Posterior cingulate gyrus (tissue), 11 donors: ENCODE results near the gene C9orf78.

ENCODE experiments used
- DNase-seq, 10 donors: peaks; one replicate each; pipeline versions ENCODE4 v3.0.0 to v3.0.0-alpha.2; 2020 to 2021; ENCODE audit warnings: mixed read lengths in 3 of 10
- intact Hi-C: fragments of 100-400 bp; cut with DNase I; formaldehyde crosslinking; loops from one replicate; pipeline ENCODE4 v1.15.1; 2023

Gene C9orf78

DNA sequence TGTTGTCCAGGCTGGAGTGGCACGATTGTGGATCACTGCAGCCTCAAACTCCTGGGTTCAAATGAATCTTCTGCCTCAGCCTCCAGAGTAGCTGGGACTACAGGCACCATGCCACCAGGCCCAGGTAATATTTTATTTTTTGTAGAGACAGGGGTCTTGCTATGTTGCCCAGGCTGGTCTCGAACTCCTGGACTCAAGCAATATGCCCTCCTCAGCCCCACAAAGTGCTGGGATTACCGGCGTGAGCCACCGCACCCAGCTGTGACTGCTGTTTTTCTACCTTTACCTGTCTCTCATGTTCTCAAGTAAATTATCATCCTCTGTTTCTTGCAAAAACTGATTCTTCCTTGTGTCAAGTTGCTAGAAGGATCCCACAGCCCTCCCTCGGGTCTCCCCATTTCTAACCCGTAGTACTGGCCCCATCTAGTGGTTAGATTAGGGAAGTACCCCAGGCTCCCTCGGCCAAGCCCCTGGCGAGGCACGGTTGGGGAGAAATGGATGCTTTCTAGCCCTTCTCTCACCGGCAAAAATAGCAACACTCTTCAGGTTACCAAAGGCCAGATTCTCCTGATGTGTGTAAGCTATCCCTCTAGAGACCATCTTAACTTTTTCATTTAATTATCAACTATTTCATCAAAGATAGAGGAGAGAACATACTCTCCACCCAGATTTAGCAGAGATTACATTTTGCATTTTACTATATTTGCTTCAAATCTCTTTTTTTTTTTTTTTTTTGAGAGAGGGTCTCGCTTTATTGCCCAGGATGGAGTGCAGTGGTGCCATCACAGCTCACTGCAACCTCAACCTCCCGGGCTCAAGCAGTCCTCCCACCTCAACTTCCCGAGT, 51.3 kb downstream of the C9orf78 start:
- intact Hi-C loops, result loop anchor here (1.0 to 5.0 kb wide), 3 partner anchors 46 to 646 kb away; partner anchors contain the start of gene ASB6

DNA sequence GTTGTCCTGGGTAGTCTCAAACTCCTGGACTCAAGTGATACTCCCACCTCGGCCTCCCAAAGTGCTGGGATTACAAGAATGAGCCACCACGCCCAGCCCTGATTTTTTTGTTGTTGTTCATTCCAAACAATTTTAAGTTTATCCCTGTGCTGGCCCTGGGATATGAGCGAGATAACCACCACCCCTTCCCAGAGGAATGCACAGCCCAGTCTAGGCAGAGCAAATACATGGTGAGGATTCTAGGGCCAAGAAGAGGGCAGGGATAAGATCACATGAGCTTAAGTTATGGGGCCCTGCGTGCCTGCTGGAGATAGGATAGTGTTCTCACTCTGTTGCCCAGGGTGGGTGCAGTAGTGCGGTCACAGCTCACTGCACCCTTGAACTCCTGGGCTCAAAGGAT, 53.1 kb downstream of the C9orf78 start:
- no peak for DNase-seq
- intact Hi-C loops, result loop anchor here (5.0 kb wide), 2 partner anchors 140 to 645 kb away; partner anchors contain the start of gene ASB6

More for the DNA sequence above, 51.3 kb downstream of the C9orf78 start:
- DNase-seq, result peak; percentile 33 to 93 (median 70)

DNA sequence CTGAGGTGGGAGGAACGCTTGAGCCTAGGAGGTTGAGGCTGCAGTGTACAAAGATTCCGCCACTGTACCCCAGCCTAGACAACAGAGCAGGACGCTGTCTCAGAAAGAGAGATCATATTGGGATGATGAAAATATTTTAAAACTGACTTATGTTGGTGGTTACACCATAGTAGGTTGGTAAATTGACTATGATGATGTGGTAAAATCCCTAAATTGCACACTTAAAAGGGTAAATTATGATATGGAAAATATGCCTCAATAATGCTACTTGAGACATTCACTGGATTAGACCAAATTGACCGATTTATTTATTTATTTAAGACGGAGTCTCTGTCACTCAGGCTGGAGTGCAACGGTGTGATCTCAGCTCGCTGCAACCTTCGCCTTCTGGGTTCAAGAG, 53.9 kb downstream of the C9orf78 start:
- intact Hi-C loops, result loop anchor here (5.0 kb wide), 2 partner anchors 139 to 644 kb away; partner anchors contain the start of gene ASB6

DNA sequence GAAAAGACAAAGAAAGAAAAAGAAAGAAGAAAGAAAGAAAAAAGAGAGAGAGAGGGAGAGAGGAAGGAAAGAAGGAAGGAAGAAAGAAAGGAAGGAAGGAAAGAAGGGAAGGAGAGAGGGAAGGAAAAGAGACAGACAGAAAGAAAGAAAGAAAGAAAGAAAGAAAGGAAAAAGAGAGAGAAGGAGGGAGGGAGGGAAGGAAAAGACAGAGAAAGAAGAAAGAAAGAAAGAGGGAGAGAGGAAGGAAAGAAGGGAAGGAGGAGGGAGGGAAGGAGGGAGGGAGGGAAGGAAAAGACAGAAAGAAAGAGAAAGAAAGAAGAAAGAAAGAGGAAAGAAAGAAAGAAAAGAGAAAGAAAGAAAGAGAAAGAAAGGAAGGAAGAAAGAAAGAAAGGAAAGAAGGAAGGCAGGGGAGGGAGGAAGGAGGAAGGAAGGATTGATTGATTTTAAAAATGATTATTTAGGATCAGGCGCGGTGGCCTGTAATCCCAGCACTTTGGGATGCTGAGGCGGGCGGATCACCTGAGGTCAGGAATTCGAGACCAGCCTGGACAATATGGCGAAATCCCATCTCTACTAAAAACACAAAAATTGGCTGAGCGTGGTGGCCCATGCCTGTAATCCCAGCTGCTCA, 55.4 kb downstream of the C9orf78 start:
- no peak for DNase-seq
- intact Hi-C loops, result loop anchor here (5.0 kb wide), 2 partner anchors 137 to 642 kb away; partner anchors contain the start of gene ASB6

More for the DNA sequence above, 53.9 kb downstream of the C9orf78 start:
- no peak for DNase-seq

DNA sequence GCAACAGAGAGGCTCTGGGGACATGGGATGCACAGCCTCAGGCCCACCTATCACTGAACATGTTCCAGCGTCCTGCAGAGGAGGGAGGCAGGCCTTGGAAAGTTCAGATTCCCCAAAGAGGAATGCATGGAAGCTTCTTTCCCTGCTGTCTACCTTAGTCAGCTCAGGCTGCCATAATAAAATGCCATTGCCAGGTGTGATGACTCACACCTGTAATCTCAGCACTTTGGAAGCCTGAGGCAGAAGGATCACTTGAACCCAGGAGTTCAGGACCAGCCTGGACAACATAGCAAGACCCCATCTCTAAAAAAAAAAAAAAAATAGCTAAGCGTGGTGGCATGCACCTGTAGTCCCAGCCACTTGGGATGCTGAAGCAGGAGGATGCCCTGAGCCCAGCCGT, 56.6 kb downstream of the C9orf78 start:
- DNase-seq, result no peak
- intact Hi-C loops, result no loop called here

DNA sequence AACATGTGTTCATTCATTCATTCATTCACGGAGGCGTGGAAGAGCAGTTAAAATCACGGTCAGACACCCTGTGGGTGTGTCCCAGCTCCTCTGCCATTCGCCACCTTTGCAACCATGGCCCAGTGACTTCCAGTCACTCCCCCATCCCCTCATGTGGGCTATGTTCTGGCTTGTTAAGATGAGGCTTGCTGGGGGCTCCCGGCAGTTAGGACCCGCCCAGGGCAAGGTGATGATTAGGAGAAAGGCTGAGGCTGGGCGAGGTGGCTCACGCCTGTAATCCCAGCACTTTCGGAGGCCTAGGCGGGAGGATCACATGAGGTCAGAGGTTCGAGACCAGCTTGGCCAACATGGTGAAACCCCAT, 57.3 kb downstream of the C9orf78 start:
- intact Hi-C loops, result no loop called here
- DNase-seq, result no peak
